Measurements from ENCODE around the gene MARS1.

DNA sequence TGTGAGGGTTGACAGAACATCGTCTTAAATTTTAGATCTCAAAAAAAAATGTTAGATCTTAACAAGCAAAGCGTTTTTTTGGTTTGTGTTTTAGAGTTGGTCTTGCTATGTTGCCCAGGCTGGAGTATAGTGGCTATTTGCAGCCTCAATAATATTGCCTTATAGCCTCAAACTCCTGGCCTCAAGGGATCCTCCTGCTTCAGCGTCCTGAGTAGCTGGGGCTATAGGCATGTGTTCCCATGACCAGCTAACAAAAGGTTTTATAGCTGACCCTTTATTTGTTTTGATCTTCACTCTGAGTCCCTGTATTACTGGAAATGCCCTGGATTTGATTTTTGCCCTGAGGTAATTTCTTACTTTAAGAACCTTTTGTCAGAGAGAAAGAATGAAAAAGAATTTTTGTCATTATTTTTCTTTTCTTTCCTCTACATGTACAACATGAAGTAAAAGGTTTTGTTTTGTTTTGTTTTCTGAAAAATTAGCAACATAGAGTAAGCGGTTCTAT is 48.1 kb upstream of the MARS1 start:
- no peak for TF ChIP-seq ZFX (IDR thresholded peaks at IDR 0.05; ENCODE audit: borderline replicate concordance)
- TF ChIP-seq, protein P1, sequence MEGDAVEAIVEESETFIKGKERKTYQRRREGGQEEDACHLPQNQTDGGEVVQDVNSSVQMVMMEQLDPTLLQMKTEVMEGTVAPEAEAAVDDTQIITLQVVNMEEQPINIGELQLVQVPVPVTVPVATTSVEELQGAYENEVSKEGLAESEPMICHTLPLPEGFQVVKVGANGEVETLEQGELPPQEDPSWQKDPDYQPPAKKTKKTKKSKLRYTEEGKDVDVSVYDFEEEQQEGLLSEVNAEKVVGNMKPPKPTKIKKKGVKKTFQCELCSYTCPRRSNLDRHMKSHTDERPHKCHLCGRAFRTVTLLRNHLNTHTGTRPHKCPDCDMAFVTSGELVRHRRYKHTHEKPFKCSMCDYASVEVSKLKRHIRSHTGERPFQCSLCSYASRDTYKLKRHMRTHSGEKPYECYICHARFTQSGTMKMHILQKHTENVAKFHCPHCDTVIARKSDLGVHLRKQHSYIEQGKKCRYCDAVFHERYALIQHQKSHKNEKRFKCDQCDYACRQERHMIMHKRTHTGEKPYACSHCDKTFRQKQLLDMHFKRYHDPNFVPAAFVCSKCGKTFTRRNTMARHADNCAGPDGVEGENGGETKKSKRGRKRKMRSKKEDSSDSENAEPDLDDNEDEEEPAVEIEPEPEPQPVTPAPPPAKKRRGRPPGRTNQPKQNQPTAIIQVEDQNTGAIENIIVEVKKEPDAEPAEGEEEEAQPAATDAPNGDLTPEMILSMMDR (IDR thresholded peaks at IDR 0.05), result no peak

All from 22Rv1 (cell line).